DLD1 (cell line): ENCODE results near the gene CD151.

Experiments used
- in situ Hi-C: cut with HindIII; loops from 2 replicates; pipeline ENCODE4 v1.10.0; 2017; ENCODE audit warnings: low sequenced_read_pairs

CD151 gene

GRCh38 chr11:827897-828192 is 4.9 kb upstream of the CD151 start, which contains the start of gene CRACR2B:
TSS of gene CRACR2B (plus strand) at chr11:827919. CDS start at chr11:828608, 689 bp downstream.
- in situ Hi-C loops = no loop called here

- in situ Hi-C loops = no loop called here
These were observed 4.1 kb upstream of the CD151 start for GRCh38 chr11:828506-829175.

- in situ Hi-C loops = no loop called here
These were observed 3.4 kb upstream of the CD151 start for GRCh38 chr11:829176-829846.

GRCh38 chr11:829847-830294 is 2.9 kb upstream of the CD151 start:
- in situ Hi-C loops = no loop called here

GRCh38 chr11:830295-831117 is 2.2 kb upstream of the CD151 start:
- in situ Hi-C loops = no loop called here

- in situ Hi-C loops = no loop called here
These were observed 1.5 kb upstream of the CD151 start for GRCh38 chr11:831118-831864.

- in situ Hi-C loops = no loop called here
These were observed 707 bp upstream of the CD151 start for GRCh38 chr11:831961-832528.

GRCh38 chr11:833114-833791 is 501 bp downstream of the CD151 start:
- in situ Hi-C loops = no loop called here

- in situ Hi-C loops = no loop called here
These were observed 1.1 kb downstream of the CD151 start for GRCh38 chr11:833849-834311.

- in situ Hi-C loops = no loop called here
These were observed 1.9 kb downstream of the CD151 start for GRCh38 chr11:834371-835316.

- in situ Hi-C loops = no loop called here
These were observed 3.5 kb downstream of the CD151 start for GRCh38 chr11:836274-836673.

- in situ Hi-C loops = no loop called here
These were observed 3.9 kb downstream of the CD151 start for GRCh38 chr11:836700-837099.

- in situ Hi-C loops = no loop called here
These were observed 4.6 kb downstream of the CD151 start for GRCh38 chr11:837189-837989.

- in situ Hi-C loops = no loop called here
These were observed 5.2 kb downstream of the CD151 start for GRCh38 chr11:837990-838307.

- in situ Hi-C loops = no loop called here
These were observed 5.9 kb downstream of the CD151 start for GRCh38 chr11:838441-839279.

- in situ Hi-C loops = no loop called here
These were observed 6.5 kb downstream of the CD151 start for GRCh38 chr11:839280-839623.

GRCh38 chr11:839875-840617 is 7.3 kb downstream of the CD151 start:
- in situ Hi-C loops = no loop called here
